Left hindlimb (tissue), 1 donor: ENCODE data around the gene CHRNB2.
A peak's percentile ranks its signal among the peaks of the same experiment; 100 is the strongest.
"Not testable (repeated sequence)": the region's sequence is repeated elsewhere in the genome, so short reads cannot be mapped to it uniquely, and the experiment has no call there.

ENCODE experiments used
- DNase-seq: peaks from one replicate; pipeline ENCODE4 v3.0.0-alpha.2; 2018

Gene CHRNB2, protein sequence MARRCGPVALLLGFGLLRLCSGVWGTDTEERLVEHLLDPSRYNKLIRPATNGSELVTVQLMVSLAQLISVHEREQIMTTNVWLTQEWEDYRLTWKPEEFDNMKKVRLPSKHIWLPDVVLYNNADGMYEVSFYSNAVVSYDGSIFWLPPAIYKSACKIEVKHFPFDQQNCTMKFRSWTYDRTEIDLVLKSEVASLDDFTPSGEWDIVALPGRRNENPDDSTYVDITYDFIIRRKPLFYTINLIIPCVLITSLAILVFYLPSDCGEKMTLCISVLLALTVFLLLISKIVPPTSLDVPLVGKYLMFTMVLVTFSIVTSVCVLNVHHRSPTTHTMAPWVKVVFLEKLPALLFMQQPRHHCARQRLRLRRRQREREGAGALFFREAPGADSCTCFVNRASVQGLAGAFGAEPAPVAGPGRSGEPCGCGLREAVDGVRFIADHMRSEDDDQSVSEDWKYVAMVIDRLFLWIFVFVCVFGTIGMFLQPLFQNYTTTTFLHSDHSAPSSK

DNA sequence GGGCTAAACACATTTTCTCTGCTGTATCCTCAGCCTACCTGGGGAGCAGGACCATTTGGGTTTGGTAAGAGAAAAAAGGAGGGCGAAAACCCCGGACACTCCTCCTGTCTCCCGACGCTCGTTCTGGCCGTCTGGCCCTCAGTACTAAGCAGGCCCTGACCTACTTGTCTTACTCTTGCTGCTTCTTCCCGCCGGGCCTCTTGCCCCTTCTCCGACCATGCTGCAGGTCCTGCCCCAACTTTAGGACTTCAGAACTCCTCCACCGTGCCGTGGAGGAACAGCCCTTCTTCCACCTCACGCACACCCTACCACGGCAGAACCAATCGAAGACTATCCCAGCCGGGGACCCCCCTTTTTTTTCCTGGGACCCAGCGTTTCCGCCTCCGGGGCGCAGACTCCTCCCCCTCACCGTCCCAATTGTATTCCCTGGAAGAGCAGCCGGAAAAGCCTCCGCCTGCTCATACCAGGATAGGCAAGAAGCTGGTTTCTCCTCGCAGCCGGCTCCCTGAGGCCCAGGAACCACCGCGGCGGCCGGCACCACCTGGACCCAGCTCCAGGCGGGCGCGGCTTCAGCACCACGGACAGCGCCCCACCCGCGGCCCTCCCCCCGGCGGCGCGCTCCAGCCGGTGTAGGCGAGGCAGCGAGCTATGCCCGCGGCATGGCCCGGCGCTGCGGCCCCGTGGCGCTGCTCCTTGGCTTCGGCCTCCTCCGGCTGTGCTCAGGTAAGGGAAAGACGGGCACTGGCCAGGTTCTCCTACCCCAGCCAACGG is at the start of gene CHRNB2:
TSS of gene CHRNB2 (plus strand) at position 393 of the 771 bp plus-strand sequence. CDS start at position 660, 267 bp downstream.
- DNase-seq = peak; percentile 74

DNA sequence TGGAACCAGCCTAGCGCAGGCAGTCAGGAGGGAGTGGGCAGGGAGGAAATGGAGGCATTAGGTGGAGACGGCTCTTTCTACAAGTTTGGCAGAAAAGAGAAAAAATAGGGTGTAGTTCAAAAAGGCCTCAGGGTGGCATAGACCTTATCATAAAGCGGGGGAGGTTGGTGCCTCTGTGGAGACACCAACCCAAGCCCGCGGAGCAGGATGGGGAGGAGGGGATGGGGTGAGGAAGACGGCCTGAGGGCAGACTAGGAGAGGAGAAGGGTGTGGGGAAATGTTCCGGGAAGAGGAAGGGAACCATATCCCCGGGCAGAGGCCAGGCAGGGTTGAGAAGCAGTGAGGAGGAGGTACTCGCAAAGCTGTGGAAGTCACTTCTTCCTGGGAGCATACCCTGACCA is 48.0 kb upstream of the CHRNB2 start:
- no peak for DNase-seq

DNA sequence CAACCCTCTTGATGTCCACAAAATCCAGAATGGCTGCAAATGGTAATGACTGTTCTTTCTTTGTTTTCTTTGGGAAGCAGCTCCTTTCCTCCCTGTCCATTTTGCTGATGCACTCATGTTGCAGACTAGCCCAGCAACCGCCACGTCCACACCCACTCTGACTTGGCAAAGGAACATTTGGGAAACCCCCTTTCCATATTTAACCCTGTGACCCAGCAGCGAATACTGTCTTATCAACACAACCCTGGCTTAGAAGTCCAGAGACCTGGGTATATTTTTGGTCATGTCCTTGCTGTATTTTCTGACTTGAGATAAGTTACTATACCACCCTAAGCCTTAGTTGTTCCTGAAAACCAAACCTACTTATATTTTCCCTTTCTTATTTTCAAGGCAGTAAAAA is 47.2 kb upstream of the CHRNB2 start:
- no peak for DNase-seq

DNA sequence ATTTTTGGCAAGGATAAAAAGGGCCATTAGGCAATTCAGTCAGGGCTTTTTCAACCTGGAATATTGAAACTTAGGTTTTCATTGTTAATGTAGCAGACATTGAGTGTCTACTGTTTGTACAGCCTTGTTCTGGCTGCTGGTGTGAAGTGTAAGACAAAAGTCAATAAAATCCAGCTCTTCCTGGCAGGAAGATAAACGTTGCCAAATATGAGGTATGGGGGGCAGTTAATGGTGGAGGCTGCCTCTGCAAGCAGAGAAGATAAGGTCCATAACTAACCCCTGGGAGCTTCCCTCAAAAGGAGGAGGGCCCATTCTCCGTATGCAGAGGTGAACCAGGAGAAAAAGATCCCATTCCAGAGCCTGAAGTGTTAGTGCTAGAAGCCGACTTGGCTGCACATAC is 45.9 kb upstream of the CHRNB2 start:
- DNase-seq = no peak

DNA sequence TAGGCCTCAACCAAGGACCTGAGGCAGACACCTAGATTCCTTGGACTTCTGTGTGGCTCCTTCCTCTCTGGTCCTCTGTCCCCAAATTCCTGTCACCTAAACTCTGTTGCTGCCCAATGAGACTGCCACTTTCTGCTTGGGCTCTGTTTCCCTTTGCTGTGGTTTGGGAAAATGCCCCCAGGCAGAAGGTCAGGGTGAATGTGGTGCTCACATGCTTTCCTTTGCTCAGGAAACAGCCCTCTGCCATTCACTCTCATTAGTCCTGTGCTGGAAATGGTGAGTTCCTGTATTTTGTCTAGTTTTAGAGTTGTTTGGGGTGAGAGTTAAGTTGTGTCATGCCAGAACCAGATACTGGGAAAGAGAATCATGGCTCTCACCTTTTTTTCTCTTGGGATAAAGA is 42.7 kb upstream of the CHRNB2 start:
- no peak for DNase-seq

DNA sequence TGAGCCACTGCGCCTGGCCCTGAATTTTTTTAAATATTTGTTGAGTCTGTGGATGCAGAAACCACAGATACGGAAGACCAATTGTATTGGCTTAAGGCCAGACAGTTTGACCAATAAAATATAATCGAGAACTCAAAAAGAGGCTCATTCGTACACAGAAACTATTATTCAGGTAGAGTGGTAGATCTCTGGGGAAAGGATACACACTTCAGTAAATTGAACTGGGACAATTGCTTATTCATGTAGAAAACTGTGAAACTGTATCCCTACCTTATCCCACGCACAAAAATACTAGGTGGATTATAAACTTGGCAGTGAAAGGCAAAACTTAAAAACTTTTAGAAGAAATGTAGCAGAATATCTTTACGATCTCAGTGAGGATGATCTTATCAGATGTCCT is 40.4 kb upstream of the CHRNB2 start:
- DNase-seq = no peak

DNA sequence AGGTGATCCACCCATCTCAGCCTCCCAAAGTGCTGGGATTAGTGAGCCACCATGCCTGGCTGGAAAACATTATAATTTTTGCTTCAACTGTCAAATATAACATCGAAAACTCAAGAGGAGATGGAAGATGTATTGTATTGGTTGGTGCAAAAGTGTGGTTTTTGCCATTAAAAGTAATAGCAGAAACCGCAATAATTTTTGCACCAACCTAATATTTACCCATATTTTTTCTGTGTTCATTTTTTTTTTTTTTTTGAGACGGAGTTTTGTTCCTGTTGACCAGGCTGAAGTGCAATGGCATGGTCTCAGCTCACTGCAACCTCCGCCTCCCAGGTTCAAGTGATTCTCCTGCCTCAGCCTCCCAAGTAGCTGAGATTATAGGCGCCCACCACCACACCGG is 38.3 kb upstream of the CHRNB2 start:
- DNase-seq = no peak

DNA sequence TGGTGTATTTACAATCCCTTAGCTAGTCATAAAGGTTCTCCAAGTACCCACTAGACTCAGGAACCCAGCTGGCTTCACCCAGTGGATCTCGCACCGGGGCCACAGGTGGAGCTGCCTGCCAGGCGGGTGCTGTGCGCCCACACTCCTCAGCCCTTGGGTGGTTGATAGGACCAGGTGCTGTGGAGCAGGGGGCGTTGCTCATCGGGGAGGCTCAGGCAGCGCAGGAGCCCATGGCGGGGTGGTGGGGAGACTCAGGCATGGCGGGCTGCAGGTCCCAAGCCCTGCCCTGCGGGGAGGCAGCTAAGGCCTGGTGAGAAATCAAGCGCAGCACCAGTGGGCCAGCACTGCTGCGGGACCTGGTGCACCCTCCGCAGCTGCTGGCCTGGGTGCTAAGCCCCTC is 35.6 kb upstream of the CHRNB2 start:
- DNase-seq = not testable (repeated sequence)

DNA sequence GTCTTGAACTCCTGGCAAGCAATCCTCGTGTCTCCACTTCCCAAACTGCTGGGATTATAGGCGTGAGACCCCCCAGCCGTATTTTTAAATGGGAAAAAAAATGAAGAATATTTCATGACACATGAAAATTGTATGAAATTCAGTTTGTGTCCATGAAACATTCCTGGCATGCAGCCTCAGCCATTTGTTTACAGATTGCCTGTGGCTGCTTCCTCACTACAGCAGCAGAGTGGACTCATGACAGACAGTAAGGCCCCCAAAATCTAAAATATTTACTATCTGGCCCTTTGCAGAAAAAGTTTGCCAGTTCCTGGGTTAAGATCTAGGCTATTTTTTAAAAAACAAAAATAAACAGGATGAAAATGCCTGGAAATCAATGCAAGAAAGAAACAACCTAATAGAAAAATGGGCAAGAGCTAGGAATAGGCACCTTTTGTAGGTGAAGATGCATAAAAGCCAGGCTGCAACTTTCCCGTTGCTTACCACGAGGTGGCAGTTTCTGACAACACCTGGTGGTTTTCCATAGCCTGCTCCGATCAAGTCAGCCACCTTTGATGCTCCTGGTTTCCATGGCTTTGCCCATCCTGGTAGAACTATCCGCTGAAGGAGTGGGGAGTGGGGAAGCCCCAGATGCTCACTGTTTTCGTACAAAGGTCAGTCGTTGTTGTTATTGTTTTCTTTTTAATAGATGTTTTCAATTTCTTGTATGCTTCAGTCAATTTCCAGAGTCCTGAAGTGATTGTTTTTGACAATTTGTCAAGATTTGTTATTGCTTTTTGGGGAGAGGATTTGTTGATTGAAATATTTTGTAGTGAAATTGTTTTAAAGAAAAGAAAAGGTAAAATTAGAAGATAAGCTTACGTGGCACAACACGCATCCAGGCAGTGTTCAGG is 33.4 kb upstream of the CHRNB2 start:
- DNase-seq = no peak

DNA sequence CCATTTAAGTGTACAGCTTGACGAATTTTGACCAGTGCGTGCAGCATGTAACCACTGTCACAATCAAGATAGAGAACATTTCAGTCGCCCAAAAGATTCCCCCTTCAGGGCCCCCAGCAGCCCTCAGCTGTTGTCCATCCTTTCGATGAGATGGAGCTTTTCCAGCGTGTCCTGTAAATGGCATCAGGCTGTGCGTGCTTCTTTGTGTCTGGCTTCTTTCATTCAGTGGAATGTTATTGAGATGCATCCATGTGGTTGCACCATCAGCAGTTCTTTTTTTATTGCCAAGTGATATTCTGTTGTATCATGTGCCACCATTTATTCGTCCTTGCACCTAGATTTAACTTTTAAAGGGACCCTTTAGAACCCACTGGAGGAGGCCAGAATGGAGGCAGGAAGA is 31.0 kb upstream of the CHRNB2 start:
- no peak for DNase-seq

DNA sequence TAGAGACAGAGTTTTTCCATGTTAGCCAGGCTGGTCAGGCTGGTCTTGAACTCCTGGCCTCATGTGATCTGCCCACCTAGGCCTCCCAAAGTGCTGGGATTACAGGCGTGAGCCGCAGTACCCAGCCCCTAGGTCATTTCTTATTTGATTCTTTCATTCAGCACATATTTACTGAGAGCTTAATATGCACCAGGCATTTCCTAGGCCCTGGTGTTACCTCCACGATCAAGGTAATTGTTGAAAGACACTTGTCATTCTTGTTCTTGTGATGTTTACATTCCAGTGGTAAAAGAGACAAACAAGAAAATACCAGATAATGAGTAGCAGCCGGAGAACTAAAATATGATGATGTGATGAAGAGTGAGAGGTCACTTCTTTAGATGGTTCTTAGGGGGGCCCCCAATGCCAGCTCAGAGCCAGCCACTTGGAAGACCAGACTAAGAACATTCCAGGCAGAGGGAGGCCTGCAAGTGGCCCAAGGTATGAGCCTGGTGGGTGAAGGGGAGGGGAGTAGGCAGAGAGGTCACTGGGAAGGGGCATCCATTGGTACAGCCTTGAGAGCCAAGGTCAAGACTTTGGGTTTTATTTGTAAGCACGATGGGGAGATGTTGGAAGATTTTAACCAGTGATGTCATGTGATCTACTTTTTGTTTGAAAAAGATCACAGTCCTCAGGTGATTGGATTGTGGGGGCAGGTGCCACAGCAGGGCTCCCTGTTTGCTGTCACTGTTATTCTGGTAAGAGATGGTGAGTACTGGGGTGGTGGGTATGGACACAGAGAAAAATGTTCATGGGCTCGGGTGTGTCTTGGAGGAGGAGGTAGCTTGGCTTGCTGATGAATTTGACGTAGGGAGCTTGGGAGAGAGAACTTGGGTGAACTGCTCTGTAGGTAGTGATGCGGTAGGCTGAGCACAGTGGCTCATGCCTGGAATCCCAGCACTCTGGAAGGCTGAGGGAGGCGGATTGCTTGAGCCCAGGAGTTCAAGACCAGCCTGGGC is 27.8 kb upstream of the CHRNB2 start:
- no peak for DNase-seq

DNA sequence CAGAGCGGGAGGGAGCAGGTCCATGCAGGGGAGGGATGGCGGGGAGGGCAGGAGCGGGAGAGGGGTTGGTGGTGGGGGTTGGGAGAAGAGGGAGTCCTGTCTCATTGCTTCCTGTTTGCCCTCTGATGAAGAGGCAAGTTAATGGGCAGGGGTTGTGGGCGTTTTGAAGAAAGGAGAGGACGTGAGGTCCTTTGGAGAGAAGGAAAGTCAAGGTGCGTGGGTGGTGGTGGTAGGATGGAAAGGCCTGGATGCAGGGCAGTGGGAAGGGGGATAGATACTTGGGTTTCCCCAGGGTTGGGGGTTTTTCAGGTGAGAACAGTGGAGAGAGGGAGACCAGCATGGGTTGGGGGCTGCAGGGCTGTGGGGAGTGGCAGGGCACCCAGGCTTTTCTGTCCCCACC is 26.3 kb upstream of the CHRNB2 start:
- DNase-seq = no peak

DNA sequence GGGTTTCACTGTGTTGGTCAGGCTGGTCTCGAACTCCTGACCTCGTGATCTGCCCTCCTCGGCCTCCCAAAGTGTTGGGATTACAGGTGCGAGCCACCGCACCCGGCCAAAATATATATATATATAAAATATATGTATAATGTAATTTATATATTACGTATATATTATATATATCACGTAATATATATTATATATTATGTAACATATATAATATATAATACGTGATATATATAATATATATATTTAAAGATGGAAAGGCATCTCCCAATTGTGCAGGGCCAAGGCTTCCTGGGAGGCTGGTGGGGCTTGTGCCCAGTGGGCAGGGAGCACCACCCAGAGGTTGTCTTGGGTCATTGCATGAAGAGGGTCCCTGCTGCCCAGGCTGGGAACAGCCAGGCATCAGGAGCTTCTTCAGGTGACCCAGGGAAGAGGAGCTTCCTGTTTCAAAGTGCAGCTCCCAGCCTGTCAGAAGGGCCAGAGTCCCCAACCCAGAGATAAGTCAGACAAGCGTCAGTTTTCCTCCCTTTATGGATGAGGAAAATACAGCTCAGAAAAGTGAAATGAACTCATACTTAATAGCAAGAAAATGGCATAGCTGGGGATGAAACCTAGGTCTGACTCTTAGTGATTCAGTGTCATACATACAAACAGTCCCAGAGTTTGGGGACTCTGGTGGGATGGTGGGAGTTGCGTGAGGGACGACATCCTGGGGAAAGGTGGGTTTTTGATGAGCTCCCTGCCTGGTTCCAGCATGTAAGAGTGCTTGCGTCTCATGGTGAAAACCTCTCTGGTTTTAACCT is 21.1 kb upstream of the CHRNB2 start:
- DNase-seq = no peak

DNA sequence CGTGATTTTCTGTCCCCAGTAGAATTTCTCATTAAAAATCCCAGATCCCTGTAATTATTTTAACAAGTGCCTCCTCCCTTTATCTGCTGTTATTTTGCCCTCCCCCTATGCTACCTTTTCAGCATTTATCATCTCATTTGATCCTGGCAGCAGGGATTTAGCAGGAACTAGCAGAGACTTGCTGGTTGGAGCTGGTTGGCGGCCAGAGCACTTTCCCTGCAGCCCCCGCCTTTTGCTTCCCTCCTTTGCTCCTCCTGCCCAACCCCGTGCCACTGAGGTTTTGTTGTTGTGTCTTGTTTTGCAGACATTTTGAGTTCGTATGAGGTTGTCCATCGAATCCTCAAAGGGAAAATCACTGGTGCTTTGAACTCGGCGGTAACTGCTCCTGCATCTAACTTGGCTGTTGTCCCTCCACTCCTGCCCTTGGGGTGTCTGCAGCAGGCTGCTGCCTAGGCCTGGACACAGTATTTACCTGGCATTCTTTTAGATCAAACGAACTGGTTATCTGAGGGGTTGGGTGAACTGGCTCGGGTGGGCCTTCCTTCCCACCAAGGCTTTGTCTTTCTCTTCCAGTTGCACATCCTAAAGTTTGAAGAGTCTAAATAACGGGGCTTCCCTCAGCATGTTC is 20.4 kb upstream of the CHRNB2 start:
- DNase-seq = no peak

DNA sequence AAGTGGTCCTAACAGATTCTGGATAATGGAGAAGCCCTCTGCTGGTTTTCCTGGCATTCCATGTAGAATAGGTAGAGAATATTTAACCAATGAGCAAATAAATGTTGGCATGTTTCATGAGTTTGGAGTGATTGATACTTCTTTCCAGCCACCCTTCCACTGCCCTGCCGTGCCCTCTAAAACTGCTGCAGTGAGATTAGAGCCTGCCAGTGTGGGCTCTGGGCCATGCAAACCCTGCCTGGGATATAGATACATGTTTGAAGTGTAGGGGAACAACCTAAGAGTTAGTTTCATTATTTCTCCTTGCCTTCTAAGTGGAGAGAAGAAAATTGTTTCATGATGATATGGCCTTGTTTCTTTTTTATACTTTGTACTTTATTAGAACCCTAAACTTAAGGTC is 19.6 kb upstream of the CHRNB2 start:
- DNase-seq = no peak

DNA sequence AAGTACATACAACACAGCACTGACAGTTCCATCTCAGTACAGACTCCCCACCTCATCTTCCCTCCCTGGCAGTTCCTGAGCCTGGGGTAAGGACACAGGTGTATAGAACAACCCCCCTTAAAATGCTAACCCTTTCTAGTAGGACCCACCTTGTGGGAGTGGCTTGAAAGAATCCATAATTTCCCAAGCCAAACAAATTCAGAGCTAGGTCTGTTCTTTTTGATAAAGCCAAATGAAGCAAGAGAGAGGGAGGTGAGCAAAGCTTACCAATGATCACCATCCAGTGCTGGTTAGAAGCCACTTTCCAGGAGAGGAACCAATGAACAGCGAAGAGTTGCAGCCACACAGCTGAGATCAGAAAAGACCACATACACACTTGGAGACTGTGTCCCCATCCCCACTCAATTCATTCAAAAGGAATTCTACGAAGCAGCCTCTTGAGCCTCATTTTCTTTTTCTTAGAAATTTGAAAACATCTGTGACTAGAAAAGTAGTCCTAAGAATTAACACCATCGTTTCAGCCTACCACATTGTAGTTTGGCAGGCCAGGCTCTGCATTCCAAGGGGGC is 18.3 kb upstream of the CHRNB2 start:
- no peak for DNase-seq

DNA sequence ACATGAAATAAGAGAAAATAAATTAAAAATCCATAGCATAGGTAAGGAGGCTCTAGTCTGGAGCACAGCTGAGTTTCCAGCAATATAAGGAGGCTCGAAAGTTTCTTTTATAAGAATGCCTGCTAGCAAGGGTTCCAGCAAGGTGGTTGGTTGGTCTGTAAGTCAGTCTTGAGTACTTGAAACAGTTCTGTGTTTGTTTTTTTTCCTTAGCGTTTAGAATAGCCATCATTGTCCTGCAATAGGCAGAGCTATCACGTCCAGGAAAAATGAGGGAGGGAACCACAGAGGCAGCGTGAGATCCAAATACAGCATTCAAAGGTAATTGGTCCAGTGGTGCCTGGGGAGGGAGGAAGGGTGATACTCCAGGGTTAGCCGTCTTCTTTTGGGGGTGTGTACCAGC is 17.5 kb upstream of the CHRNB2 start:
- no peak for DNase-seq

DNA sequence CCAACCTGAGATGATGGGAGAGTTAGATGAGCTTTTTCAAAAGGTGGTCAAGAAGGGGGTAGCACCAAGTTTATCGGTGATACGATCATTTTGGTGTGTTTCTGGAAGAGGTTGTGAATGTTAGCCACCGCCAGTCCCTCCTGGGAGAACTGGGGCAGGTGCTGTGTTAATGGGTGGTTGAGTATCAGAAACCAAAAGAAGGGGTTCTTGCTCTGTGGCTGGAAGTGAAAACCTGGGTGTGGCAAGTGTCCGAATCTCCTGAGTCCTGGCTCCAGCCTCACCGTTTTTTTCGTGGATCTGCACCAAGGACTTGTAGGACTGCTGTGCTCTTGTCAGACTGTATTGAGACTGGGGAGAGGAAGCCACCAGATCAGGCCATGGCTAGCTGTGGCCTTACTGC is 16.9 kb upstream of the CHRNB2 start:
- no peak for DNase-seq

DNA sequence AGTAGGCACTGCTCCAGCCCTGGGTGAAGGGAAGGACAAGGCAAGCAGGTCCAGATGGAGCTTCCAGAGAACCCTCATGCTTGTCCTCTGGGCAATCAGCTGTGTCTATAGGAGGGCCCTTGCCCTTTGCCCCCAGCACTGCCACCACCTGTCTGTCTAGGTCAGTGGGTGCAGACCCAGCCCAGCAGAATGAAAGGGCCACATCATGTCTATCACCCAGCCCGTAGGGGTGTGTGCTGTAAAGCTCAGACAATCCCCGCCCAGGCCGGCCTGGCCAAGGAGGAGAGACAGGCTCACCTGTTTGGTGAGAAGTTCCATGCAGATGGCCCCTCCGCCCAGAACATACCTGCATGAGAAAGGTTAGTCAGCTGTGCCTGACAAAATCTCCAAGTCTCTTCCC is 16.1 kb upstream of the CHRNB2 start:
- DNase-seq = no peak

DNA sequence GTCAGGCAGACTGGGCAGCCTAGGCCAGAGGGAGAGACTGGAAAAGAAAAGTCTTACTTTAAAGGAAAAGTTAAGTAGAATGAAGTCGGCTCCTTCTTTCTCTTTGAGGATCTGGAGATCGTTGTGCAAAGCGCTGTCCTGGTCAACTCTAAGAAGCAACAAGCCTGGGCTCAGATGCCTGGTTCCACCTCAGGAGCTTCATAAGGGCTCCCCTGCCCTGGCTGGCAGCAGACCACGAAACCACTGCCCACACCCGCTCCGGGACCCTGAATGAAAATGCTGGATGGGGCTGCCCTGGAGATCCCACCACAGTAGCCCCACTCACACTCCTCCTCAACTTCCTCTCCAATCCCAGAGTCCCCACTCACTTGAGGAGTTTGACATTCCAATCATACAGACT is 15.5 kb upstream of the CHRNB2 start:
- no peak for DNase-seq
